DOHH2 (cell line): ENCODE results near the gene KLRG1.

Source experiments
- H3F3A ChIP-seq: fragments of 200-600 bp; sonication (generic), shearing (Covaris generic); 2 replicates; pipeline ENCODE4 v1.6.0; 2016; ENCODE audit warnings: antibody characterized with exemption, mild to moderate bottlenecking; ENCODE audit not compliant: control insufficient read depth, insufficient read depth
- H3K27ac ChIP-seq: fragments of 200-600 bp; sonication (generic); 2 replicates; pipeline ENCODE4 v1.5.1; 2014; ENCODE audit warnings: low read depth, mild to moderate bottlenecking, low read length, moderate library complexity
- H3K27me3 ChIP-seq: fragments of 200-600 bp; sonication (generic); 2 replicates; pipeline ENCODE4 v1.6.1; 2014; ENCODE audit warnings: mild to moderate bottlenecking, low read length, mixed read lengths; ENCODE audit not compliant: control insufficient read depth
- H3K36me3 ChIP-seq: fragments of 200-600 bp; sonication (generic); 2 replicates; pipeline ENCODE4 v1.6.1; 2014; ENCODE audit warnings: mild to moderate bottlenecking, low read length, moderate library complexity, mixed read lengths; ENCODE audit not compliant: control insufficient read depth
- H3K4me1 ChIP-seq: fragments of 200-600 bp; sonication (generic); 2 replicates; pipeline ENCODE4 v1.6.1; 2014; ENCODE audit warnings: mild to moderate bottlenecking, low read length, mixed read lengths; ENCODE audit not compliant: control insufficient read depth
- H3K4me2 ChIP-seq: fragments of 200-600 bp; sonication (generic); 2 replicates; pipeline ENCODE4 v1.6.0; 2014; ENCODE audit warnings: mild to moderate bottlenecking, low read length, moderate library complexity
- H3K4me3 ChIP-seq: fragments of 200-600 bp; sonication (generic); 2 replicates; pipeline ENCODE4 v1.5.1; 2014; ENCODE audit warnings: mild to moderate bottlenecking, low read length, mixed read lengths
- H3K79me2 ChIP-seq: fragments of 200-600 bp; sonication (generic); 2 replicates; pipeline ENCODE4 v1.6.1; 2014; ENCODE audit warnings: mild to moderate bottlenecking, low read length, mixed read lengths; ENCODE audit not compliant: control insufficient read depth
- H3K9me2 ChIP-seq: fragments of 200-600 bp; sonication (generic); replicated peaks from 2 replicates; pipeline ENCODE4 v1.6.1; 2014; ENCODE audit warnings: mild to moderate bottlenecking, low read length, mixed read lengths; ENCODE audit not compliant: control insufficient read depth
- H3K9me3 ChIP-seq: fragments of 200-600 bp; sonication (generic); 2 replicates; pipeline ENCODE4 v1.6.1; 2014; ENCODE audit warnings: antibody characterized with exemption, low read length, mixed read lengths; ENCODE audit not compliant: control insufficient read depth, insufficient read depth
- H4K20me1 ChIP-seq: fragments of 200-600 bp; sonication (generic); 2 replicates; pipeline ENCODE4 v1.6.0; 2014; ENCODE audit warnings: low read depth, mild to moderate bottlenecking, antibody characterized with exemption, low read length, moderate library complexity; ENCODE audit not compliant: control insufficient read depth, insufficient read depth
- CTCF ChIP-seq: fragments of 200-600 bp; sonication (generic); IDR thresholded peaks from one replicate; pipeline ENCODE4 v1.5.1; 2014; ENCODE audit warnings: antibody characterized with exemption, mild to moderate bottlenecking, low read depth, low read length; ENCODE audit not compliant: poor library complexity, severe bottlenecking
- EZH2phosphoT487 ChIP-seq: fragments of 200-600 bp; sonication (generic); IDR thresholded peaks from 2 replicates; pipeline ENCODE4 v1.6.1; 2017; ENCODE audit warnings: borderline replicate concordance, mild to moderate bottlenecking, antibody characterized with exemption, low read length, moderate library complexity, mixed read lengths

The KLRG1 gene

GRCh38 chr12:8987163-8987562 is 2.2 kb upstream of the KLRG1 start:
- H3K4me2 ChIP-seq, result no peak overlapping the region

GRCh38 chr12:8987685-8988084 is 1.7 kb upstream of the KLRG1 start:
- no peaks in the 10 kb centered on the region for H4K20me1 ChIP-seq
- no peaks in the 10 kb centered on the region for H3F3A ChIP-seq
- peaks cover 27% of the 10 kb centered on the region for H3K4me1 ChIP-seq
- no peaks in the 10 kb centered on the region for H3K79me2 ChIP-seq
- H3K27me3 ChIP-seq, result no peaks in the 10 kb centered on the region
- no peaks in the 10 kb centered on the region for H3K9me3 ChIP-seq
- TF ChIP-seq CTCF, result no peak
- TF ChIP-seq EZH2phosphoT487, result no peak
- no peaks in the 10 kb centered on the region for H3K36me3 ChIP-seq
- H3K4me2 ChIP-seq, result no peak overlapping the region
- H3K9me2 ChIP-seq, result no peaks in the 10 kb centered on the region
- H3K4me3 ChIP-seq, result no peak overlapping the region
- H3K27ac ChIP-seq, result no peak overlapping the region

More at GRCh38 chr12:8987163-8987562, 2.2 kb upstream of the KLRG1 start:
- TF ChIP-seq EZH2phosphoT487 (no peak), CTCF (no peak)
- H3K27ac ChIP-seq, result no peak overlapping the region
- peaks cover 27% of the 10 kb centered on the region for H3K4me1 ChIP-seq
- H3K79me2 ChIP-seq, result no peaks in the 10 kb centered on the region
- no peak overlapping the region for H3K4me3 ChIP-seq
- H3K9me2 ChIP-seq, result no peaks in the 10 kb centered on the region
- no peaks in the 10 kb centered on the region for H3K9me3 ChIP-seq
- no peaks in the 10 kb centered on the region for H3K36me3 ChIP-seq
- H4K20me1 ChIP-seq, result no peaks in the 10 kb centered on the region
- no peaks in the 10 kb centered on the region for H3K27me3 ChIP-seq
- no peaks in the 10 kb centered on the region for H3F3A ChIP-seq

- H3K4me1 ChIP-seq, result peaks cover 24% of the 10 kb centered on the region
- no peak overlapping the region for H3K4me2 ChIP-seq
- no peaks in the 10 kb centered on the region for H3K36me3 ChIP-seq
Measured at GRCh38 chr12:8991371-8992345, 2.3 kb downstream of the KLRG1 start.

More at GRCh38 chr12:8991371-8992345, 2.3 kb downstream of the KLRG1 start:
- Histone ChIP-seq H3K9me2 (no peaks in the 10 kb centered on the region), H3K79me2 (no peaks in the 10 kb centered on the region), H3K9me3 (no peaks in the 10 kb centered on the region), H3F3A (no peaks in the 10 kb centered on the region), H3K27me3 (no peaks in the 10 kb centered on the region), H3K27ac (no peak overlapping the region), H3K4me3 (no peak overlapping the region), H4K20me1 (no peaks in the 10 kb centered on the region)
- TF ChIP-seq CTCF (no peak), EZH2phosphoT487 (no peak)
